Body of pancreas (tissue), 4 donors: ENCODE data around the gene GALNTL6. TPM values are rescaled to one million over a fixed set of nuclear protein-coding genes. Genes with fewer than 3 reads are reported as not detected.

Experiments
- ATAC-seq: fragments of 150-250 bp; one replicate; pipeline ENCODE4 v1.9.1; 2016
- DNase-seq, 4 donors: peaks; one replicate each; pipeline ENCODE4 v3.0.0-alpha.2; 2019
- H3K27ac ChIP-seq, 4 donors: fragments of 200-600 bp; sonication (generic); 1 replicate in 3 of 4; 2 replicates in 1 of 4; pipeline versions ENCODE4 v1.5.1 to v1.6.1; 2016 to 2019; ENCODE audit warnings: mild to moderate bottlenecking in 1 of 4, mixed read lengths in 1 of 4, moderate library complexity in 1 of 4
- H3K27me3 ChIP-seq, 2 donors: fragments of 200-600 bp; sonication (generic); one replicate each; pipeline ENCODE4 v1.6.0; 2016; ENCODE audit warnings: mild to moderate bottlenecking in 1 of 2
- H3K36me3 ChIP-seq, 2 donors: fragments of 200-600 bp; sonication (generic); replicated peaks in 1 of 2; 2 replicates each; pipeline ENCODE4 v1.5.1; 2016; ENCODE audit warnings: low read depth in 2 of 2; ENCODE audit not compliant: insufficient read depth in 1 of 2
- H3K4me1 ChIP-seq: fragments of 200-600 bp; sonication (generic); one replicate; pipeline ENCODE4 v1.6.0; 2016
- H3K4me3 ChIP-seq, 2 donors: fragments of 200-600 bp; sonication (generic); 1 replicate in 1 of 2; 2 replicates in 1 of 2; pipeline ENCODE4 v1.5.1; 2016 to 2019
- H3K9me3 ChIP-seq, 3 donors: fragments of 200-600 bp; sonication (generic); 1 replicate in 2 of 3; 2 replicates in 1 of 3; pipeline ENCODE4 v1.5.1; 2016
- POLR2A ChIP-seq, 3 donors: fragments of 450-650 bp; IDR thresholded peaks; one replicate each; pipeline ENCODE4 v1.6.1; 2016; ENCODE audit warnings: antibody characterized with exemption in 3 of 3, mild to moderate bottlenecking in 2 of 3
- WGBS, 2 donors: methylation state at CpG; one replicate each; pipeline ENCODE4 v1.1.5; 2017; 5-methylcytosine and 5-hydroxymethylcytosine counted together
- intact Hi-C: fragments of 100-400 bp; cut with DNase I; formaldehyde crosslinking; loops from one replicate; pipeline ENCODE4 v1.15.1; 2023
- total RNA-seq, 2 donors: library from RNA; depleted of rRNA; stranded (reverse); fragments of >200 nt; gene quantifications; one replicate each; pipeline ENCODE4 v1.1.0, GENCODE V29; 2016
- TF ChIP-seq, protein P1 (sequence below), 7 experiments: fragments of 450-650 bp in 4 of 7; fragments of 200-600 bp in 3 of 7; sonication (generic) in 3 of 7; IDR thresholded peaks; one replicate each; pipeline ENCODE4 v1.5.1; 2016 to 2019; ENCODE audit warnings: antibody characterized with exemption in 7 of 7

The GALNTL6 gene
- total RNA-seq, 2 donors from 2014 or later: 0.26 TPM; not detected in 1

DNA sequence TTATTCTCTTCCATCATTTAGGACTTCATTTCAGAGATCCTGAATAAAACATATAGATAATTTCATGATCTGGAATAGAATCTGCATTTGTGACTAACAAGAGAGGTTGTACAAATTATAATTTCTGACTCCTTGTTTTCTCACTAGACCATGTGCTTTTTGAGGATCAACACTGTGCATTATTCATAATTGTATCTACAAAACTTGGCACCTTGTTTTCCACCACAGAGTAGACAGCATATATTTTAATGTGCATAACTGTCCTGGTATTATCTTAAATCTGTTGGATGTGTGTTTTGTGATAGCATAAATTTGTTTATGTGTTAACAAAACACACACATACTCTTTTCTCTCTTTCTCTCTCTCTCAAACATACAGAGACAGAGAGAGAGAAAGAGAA, 840.5 kb downstream of the GALNTL6 start:
- intact Hi-C loops: no loop called here
- Histone ChIP-seq H3K27ac (no peak overlapping the region), H3K4me3 (no peak overlapping the region), H3K36me3 (no peaks in the 10 kb centered on the region), H3K9me3 (no peaks in the 10 kb centered on the region), H3K27me3 (no peaks in the 10 kb centered on the region), H3K4me1 (no peaks in the 10 kb centered on the region)
- no peak for DNase-seq
- no peak for TF ChIP-seq POLR2A (IDR thresholded peaks at IDR 0.05)
- TF ChIP-seq, protein P1, sequence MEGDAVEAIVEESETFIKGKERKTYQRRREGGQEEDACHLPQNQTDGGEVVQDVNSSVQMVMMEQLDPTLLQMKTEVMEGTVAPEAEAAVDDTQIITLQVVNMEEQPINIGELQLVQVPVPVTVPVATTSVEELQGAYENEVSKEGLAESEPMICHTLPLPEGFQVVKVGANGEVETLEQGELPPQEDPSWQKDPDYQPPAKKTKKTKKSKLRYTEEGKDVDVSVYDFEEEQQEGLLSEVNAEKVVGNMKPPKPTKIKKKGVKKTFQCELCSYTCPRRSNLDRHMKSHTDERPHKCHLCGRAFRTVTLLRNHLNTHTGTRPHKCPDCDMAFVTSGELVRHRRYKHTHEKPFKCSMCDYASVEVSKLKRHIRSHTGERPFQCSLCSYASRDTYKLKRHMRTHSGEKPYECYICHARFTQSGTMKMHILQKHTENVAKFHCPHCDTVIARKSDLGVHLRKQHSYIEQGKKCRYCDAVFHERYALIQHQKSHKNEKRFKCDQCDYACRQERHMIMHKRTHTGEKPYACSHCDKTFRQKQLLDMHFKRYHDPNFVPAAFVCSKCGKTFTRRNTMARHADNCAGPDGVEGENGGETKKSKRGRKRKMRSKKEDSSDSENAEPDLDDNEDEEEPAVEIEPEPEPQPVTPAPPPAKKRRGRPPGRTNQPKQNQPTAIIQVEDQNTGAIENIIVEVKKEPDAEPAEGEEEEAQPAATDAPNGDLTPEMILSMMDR (IDR thresholded peaks at IDR 0.05): no peak
- no peak for ATAC-seq

- TF ChIP-seq POLR2A (IDR thresholded peaks at IDR 0.05): no peak
- TF ChIP-seq, protein P1 (IDR thresholded peaks at IDR 0.05): no peak
- H3K4me1 ChIP-seq: no peaks in the 10 kb centered on the region
- DNase-seq: no peak
- H3K4me3 ChIP-seq: no peak overlapping the region
- H3K27ac ChIP-seq: no peak overlapping the region
- no peak for ATAC-seq
- H3K9me3 ChIP-seq: no peaks in the 10 kb centered on the region
- 52 to 55% methylated on average over 3 of the region's 3 CpGs for WGBS, 2 donors
- H3K36me3 ChIP-seq: no peaks in the 10 kb centered on the region
- no peaks in the 10 kb centered on the region for H3K27me3 ChIP-seq
- intact Hi-C loops: no loop called here
These were observed 841.3 kb downstream of the GALNTL6 start for GRCh38 chr4:172654457-172654856.

GRCh38 chr4:172656055-172656454, 842.9 kb downstream of the GALNTL6 start:
- no peaks in the 10 kb centered on the region for H3K27me3 ChIP-seq
- H3K4me1 ChIP-seq: no peaks in the 10 kb centered on the region
- ATAC-seq (no peak), DNase-seq (no peak)
- no peak overlapping the region for H3K27ac ChIP-seq
- intact Hi-C loops: no loop called here
- H3K4me3 ChIP-seq: no peak overlapping the region
- H3K36me3 ChIP-seq: no peaks in the 10 kb centered on the region
- TF ChIP-seq, protein P1 (IDR thresholded peaks at IDR 0.05): no peak
- no peaks in the 10 kb centered on the region for H3K9me3 ChIP-seq
- WGBS, 2 donors: 64 to 73% methylated on average over 5 of the region's 5 CpGs

GRCh38 chr4:172657081-172657480, 843.9 kb downstream of the GALNTL6 start:
- Histone ChIP-seq H3K27ac (no peak overlapping the region), H3K4me1 (no peaks in the 10 kb centered on the region), H3K4me3 (no peak overlapping the region), H3K9me3 (no peaks in the 10 kb centered on the region), H3K27me3 (no peaks in the 10 kb centered on the region), H3K36me3 (no peaks in the 10 kb centered on the region)
- no peak for TF ChIP-seq POLR2A (IDR thresholded peaks at IDR 0.05)
- TF ChIP-seq, protein P1 (IDR thresholded peaks at IDR 0.05): no peak
- WGBS, 2 donors: 27 to 29% methylated on average over 6 of the region's 6 CpGs
- no peak for DNase-seq
- no peak for ATAC-seq
- intact Hi-C loops: no loop called here

GRCh38 chr4:172660251-172660650, 847.0 kb downstream of the GALNTL6 start:
- H3K4me1 ChIP-seq: no peaks in the 10 kb centered on the region
- no peak for TF ChIP-seq POLR2A (IDR thresholded peaks at IDR 0.05)
- TF ChIP-seq, protein P1 (IDR thresholded peaks at IDR 0.05): no peak
- intact Hi-C loops: no loop called here
- no peaks in the 10 kb centered on the region for H3K9me3 ChIP-seq
- no peaks in the 10 kb centered on the region for H3K27me3 ChIP-seq
- no peak overlapping the region for H3K27ac ChIP-seq
- no peaks in the 10 kb centered on the region for H3K36me3 ChIP-seq
- 59 to 62% methylated on average over 3 of the region's 3 CpGs for WGBS, 2 donors
- H3K4me3 ChIP-seq: no peak overlapping the region
- ATAC-seq (no peak), DNase-seq (no peak)
